Retinal pigment epithelial cell (primary cell): Measurements from ENCODE around the gene KIAA1191.

Source experiments
- DNase-seq: peaks from one replicate; pipeline ENCODE4 v3.0.0-alpha.2; 2010; ENCODE audit warnings: low read depth
- H3K4me3 ChIP-seq: 2 replicates; pipeline ENCODE4 v1.5.1; 2011; ENCODE audit warnings: mild to moderate bottlenecking, low read length, control low read depth, moderate library complexity
- CTCF ChIP-seq: conservative IDR thresholded peaks from 2 replicates; pipeline ENCODE4 v1.5.1; 2011; ENCODE audit warnings: low read depth, low read length, control low read depth, inconsistent platforms

Gene KIAA1191

GRCh38 chr5:176352116-176352878, 9.3 kb downstream of the KIAA1191 start:
- DNase-seq = no peak
- TF ChIP-seq CTCF = no peak
- no peak overlapping the region for H3K4me3 ChIP-seq

DNA sequence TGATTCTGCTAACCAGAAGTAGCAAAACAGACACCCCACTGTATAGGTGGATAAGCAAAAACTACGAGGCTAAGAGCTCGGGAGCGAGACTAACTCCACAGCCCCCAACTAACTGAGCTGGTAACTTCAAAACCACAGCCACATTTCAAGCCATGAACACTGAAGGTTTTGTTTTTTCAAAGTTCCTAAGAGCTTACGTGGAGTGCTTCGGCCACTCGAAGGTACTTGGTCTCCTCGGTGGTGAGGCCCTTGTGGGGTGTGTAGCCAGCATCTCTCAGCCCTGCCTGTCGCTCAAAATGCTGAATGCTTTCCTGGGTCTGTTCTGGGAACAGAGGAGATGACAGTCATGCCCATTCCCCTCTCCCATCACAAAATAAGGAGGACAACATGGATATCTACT, 11.1 kb downstream of the KIAA1191 start:
- no peak for TF ChIP-seq CTCF
- no peak overlapping the region for H3K4me3 ChIP-seq
- no peak for DNase-seq

DNA sequence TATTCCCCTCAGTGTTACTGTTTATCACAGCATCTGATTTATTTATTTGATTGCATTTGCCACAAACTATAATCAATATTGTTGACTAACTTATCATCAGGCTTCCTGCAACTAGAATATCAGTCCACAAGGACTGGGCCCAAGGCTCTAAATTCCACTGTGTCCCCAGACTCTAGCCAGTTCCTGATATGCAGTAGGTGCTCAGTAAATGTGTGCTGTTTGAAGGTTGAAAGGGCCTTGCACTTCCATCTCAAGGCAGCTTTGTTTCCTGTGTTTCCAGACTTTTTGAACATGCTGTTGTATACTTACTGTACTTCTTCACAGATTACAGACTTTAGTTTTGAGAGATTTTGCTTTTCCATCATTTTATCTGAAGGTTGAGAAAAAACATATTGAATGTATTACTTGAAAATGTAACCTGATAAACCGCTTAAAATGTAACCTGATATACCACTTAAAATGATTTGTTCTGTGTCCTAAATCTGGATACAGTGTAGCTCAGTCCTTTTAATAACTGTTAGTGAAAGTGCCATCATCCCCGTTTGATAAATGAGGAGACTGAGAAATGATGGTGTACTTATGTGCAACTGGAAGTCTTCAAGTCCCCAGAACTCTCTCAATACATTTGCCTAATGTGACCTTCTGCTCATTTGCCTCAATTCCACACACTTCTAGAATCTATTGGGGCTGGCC, 18.7 kb downstream of the KIAA1191 start:
- no peak for TF ChIP-seq CTCF
- no peak for DNase-seq
- H3K4me3 ChIP-seq = no peak overlapping the region

DNA sequence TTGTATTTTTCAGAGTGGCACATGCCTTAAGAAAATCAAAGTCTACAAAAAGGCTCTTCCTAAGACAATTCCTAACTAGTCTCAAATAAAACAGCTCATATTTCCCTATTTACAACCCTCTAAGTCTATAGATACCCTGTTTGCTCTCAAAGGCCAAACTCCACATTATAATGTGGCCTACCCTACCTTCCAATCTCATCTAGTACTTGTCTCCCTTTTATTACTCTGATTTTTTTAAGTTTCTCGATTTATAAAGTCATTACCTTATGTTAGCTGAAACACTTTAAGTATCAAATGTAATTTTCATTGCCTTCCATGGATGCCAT, 19.4 kb downstream of the KIAA1191 start:
- no peak for TF ChIP-seq CTCF
- DNase-seq = no peak

DNA sequence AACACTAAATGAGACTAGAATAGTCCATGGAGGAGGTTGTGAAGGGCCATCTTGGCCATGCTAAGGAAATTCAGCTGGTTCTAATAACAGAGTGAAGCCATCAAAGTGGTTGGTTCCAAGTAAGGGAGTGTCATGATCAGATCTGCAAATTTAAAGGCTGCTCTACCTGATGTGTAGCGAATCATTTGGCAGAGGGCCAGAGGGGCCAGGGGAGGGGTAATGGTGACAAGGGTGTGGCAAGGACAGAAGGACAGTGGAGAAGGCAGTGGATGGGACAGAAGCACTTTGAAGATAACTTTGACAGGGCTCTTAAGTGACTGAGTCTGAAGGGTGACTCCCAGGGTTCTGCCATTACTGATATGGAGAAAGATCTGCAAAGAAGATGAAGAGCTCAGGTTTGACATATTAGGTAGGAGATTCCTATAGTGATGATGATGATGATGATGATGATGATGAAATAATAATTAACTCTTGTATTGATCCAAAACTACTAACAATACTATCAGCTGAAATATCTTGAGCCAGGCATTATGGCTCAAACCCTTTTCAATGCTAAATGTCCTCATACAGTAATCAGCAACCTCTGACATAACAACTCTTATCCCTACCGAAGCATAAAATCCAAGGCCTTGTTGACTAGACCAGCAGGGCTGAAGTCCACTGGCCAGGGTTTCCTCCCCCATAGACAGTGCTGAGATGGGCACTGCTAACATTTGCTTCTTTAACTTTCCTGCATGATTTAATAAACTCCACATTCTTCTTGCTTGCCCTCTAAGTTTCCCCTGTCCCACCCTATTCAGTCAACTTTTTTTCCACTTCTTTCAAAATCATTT, 20.0 kb downstream of the KIAA1191 start:
- no peak for DNase-seq
- H3K4me3 ChIP-seq = no peak overlapping the region
- TF ChIP-seq CTCF = no peak

More for the DNA sequence above, 19.4 kb downstream of the KIAA1191 start:
- no peak overlapping the region for H3K4me3 ChIP-seq

GRCh38 chr5:176339304-176339703, 22.3 kb downstream of the KIAA1191 start:
- no peak overlapping the region for H3K4me3 ChIP-seq
- no peak for TF ChIP-seq CTCF

More at GRCh38 chr5:176339304-176339703, 22.3 kb downstream of the KIAA1191 start:
- DNase-seq = no peak
